HCT116 (cell line): ENCODE measurements around the gene NCOA5. TPM values are rescaled to one million over a fixed set of nuclear protein-coding genes. Genes with fewer than 3 reads are reported as not detected.

Source experiments
- ATAC-seq: fragments of 200-7000 bp; cut with Tn5 transposase; 2 replicates; pipeline ENCODE4 v1.9.1; 2020; ENCODE audit warnings: mild to moderate bottlenecking, moderate library complexity
- BruUV-seq: library from RNA; stranded (reverse); fragments of 400-500 nt; replicated peaks from 2 replicates; lab custom pipeline; 2021; lab: Mats Ljungman, UMichigan
- CTCF ChIA-PET: fragments of 300-600 bp; sonication (Branson Sonifier 250); formaldehyde crosslinking; loops from one replicate; lab custom pipeline; 2021; ENCODE audit warnings: antibody characterized with exemption; lab: Charles Lee
- POLR2A ChIA-PET: fragments of 300-600, 350-600 bp; sonication (Branson Sonifier 250); formaldehyde crosslinking; loops from one replicate; lab custom pipeline; 2021; ENCODE audit warnings: antibody characterized with exemption; lab: Charles Lee
- RAD21 ChIA-PET, 2 experiments: fragments of 300-600 bp; sonication (Branson Sonifier 250); formaldehyde crosslinking; loops; one replicate each; lab custom pipeline; 2023; ENCODE audit warnings: low total read pairs in 2 of 2; ENCODE audit not compliant: uncharacterized antibody in 2 of 2, unreplicated experiment in 2 of 2, low non-redundant PET in 1 of 2; lab: Charles Lee
- DNase-seq: peaks from one replicate; pipeline ENCODE4 v3.0.0-alpha.2; 2010; ENCODE audit warnings: low read depth, low spot score
- H2AFZ ChIP-seq: fragments of 200-600 bp; shearing (Covaris generic), sonication (generic); 2 replicates; pipeline ENCODE4 v1.6.1; 2017; ENCODE audit warnings: low read depth, mixed run types, mixed read lengths, antibody characterized with exemption, low read length; ENCODE audit not compliant: poor library complexity, severe bottlenecking
- H3K27ac ChIP-seq: 2 replicates; pipeline ENCODE4 v1.5.1; 2012; ENCODE audit warnings: low read depth, low read length
- H3K27me3 ChIP-seq: fragments of 200-600 bp; sonication (generic); 2 replicates; pipeline ENCODE4 v1.6.1; 2016; ENCODE audit warnings: mixed run types, low read length, mixed read lengths; ENCODE audit not compliant: insufficient read depth
- H3K36me3 ChIP-seq, 2 experiments: fragments of 200-500 bp in 1 of 2; fragments of 200-600 bp in 1 of 2; sonication (Bioruptor generic) in 1 of 2; sonication (generic) in 1 of 2; 2 replicates each; pipeline versions ENCODE4 v1.5.1 to v1.6.1; 2014 to 2016; ENCODE audit warnings: low read length in 2 of 2, inconsistent platforms in 1 of 2, mixed read lengths in 1 of 2, mixed run types in 1 of 2; ENCODE audit not compliant: insufficient read depth in 2 of 2, control insufficient read depth in 1 of 2
- H3K4me1 ChIP-seq, 2 experiments: fragments of 200-600 bp in 1 of 2; sonication (generic) in 1 of 2; 2 replicates each; pipeline versions ENCODE4 v1.5.1 to v1.6.1; 2012 to 2017; ENCODE audit warnings: low read length in 2 of 2, inconsistent platforms in 1 of 2, mild to moderate bottlenecking in 1 of 2, mixed read lengths in 1 of 2, mixed run types in 1 of 2, moderate library complexity in 1 of 2; ENCODE audit not compliant: insufficient read depth in 2 of 2, control insufficient read depth in 1 of 2
- H3K4me2 ChIP-seq: fragments of 200-600 bp; sonication (generic); 2 replicates; pipeline ENCODE4 v1.6.1; 2017; ENCODE audit warnings: mixed run types, low read length, mixed read lengths
- H3K4me3 ChIP-seq, 2 experiments: fragments of 200-600 bp in 1 of 2; sonication (generic) in 1 of 2; replicated peaks in 1 of 2; 2 replicates each; pipeline ENCODE4 v1.5.1; 2011 to 2016; ENCODE audit warnings: low read length in 2 of 2, control low read depth in 1 of 2, low read depth in 1 of 2, mild to moderate bottlenecking in 1 of 2, mixed read lengths in 1 of 2, mixed run types in 1 of 2
- H3K79me2 ChIP-seq: fragments of 200-600 bp; sonication (generic); 2 replicates; pipeline ENCODE4 v1.6.1; 2017; ENCODE audit warnings: mild to moderate bottlenecking, mixed run types, low read length, moderate library complexity, mixed read lengths; ENCODE audit not compliant: insufficient read depth
- H3K9ac ChIP-seq: fragments of 200-600 bp; sonication (generic); 2 replicates; pipeline ENCODE4 v1.6.1; 2016; ENCODE audit warnings: low read length, mixed read lengths
- H3K9me2 ChIP-seq: fragments of 200-600 bp; sonication (generic), shearing (Covaris generic); 2 replicates; pipeline ENCODE4 v1.6.1; 2017; ENCODE audit warnings: mixed run types, mild to moderate bottlenecking, moderate library complexity; ENCODE audit not compliant: insufficient read depth
- H3K9me3 ChIP-seq, 2 experiments: fragments of 200-500 bp in 1 of 2; fragments of 200-600 bp in 1 of 2; sonication (Bioruptor generic) in 1 of 2; sonication (generic) in 1 of 2; 2 replicates each; pipeline ENCODE4 v1.6.1; 2014 to 2017; ENCODE audit warnings: low read length in 2 of 2, mixed read lengths in 2 of 2, inconsistent platforms in 1 of 2, low read depth in 1 of 2, mild to moderate bottlenecking in 1 of 2, mixed run types in 1 of 2, moderate library complexity in 1 of 2; ENCODE audit not compliant: control insufficient read depth in 1 of 2, insufficient read depth in 1 of 2
- H4K20me1 ChIP-seq: fragments of 200-600 bp; sonication (generic), shearing (Covaris generic); 2 replicates; pipeline ENCODE4 v1.6.1; 2017; ENCODE audit warnings: mixed run types, mild to moderate bottlenecking, moderate library complexity; ENCODE audit not compliant: insufficient read depth
- ATF3 ChIP-seq: IDR thresholded peaks from 2 replicates; pipeline ENCODE4 v1.6.1; 2012
- CBX3 ChIP-seq: IDR thresholded peaks from 2 replicates; pipeline ENCODE4 v1.6.1; 2012; ENCODE audit warnings: low read depth
- CEBPB ChIP-seq: IDR thresholded peaks from 2 replicates; pipeline ENCODE4 v1.6.1; 2012; ENCODE audit warnings: low read depth
- CTCF ChIP-seq, 3 experiments: fragments of 200-600 bp in 1 of 3; sonication (generic) in 1 of 3; IDR thresholded peaks in 2 of 3; conservative IDR thresholded peaks in 1 of 3; 2 replicates each; pipeline ENCODE4 v1.5.1; 2012 to 2017; ENCODE audit warnings: low read depth in 2 of 3, low read length in 2 of 3, antibody characterized with exemption in 1 of 3, borderline replicate concordance in 1 of 3, control low read depth in 1 of 3, mild to moderate bottlenecking in 1 of 3, mixed read lengths in 1 of 3, mixed run types in 1 of 3, moderate library complexity in 1 of 3; ENCODE audit not compliant: insufficient read depth in 1 of 3
- EGR1 ChIP-seq: IDR thresholded peaks from 2 replicates; pipeline ENCODE4 v1.6.1; 2012; ENCODE audit warnings: low read depth
- EZH2 ChIP-seq: fragments of 200-600 bp; sonication (generic); IDR thresholded peaks from 2 replicates; pipeline ENCODE4 v1.6.1; 2017; ENCODE audit warnings: antibody characterized with exemption, mixed run types
- EZH2phosphoT487 ChIP-seq: fragments of 200-600 bp; IDR thresholded peaks from 2 replicates; pipeline ENCODE4 v1.6.1; 2018; ENCODE audit warnings: antibody characterized with exemption, borderline replicate concordance
- FOSL1 ChIP-seq: IDR thresholded peaks from 2 replicates; pipeline ENCODE4 v1.6.1; 2012; ENCODE audit warnings: low read depth
- JUND ChIP-seq: IDR thresholded peaks from 2 replicates; pipeline ENCODE4 v1.6.1; 2012
- MAX ChIP-seq: IDR thresholded peaks from 2 replicates; pipeline ENCODE4 v1.6.1; 2012
- POLR2AphosphoS5 ChIP-seq: IDR thresholded peaks from 2 replicates; pipeline ENCODE4 v1.6.1; 2011; ENCODE audit warnings: mild to moderate bottlenecking, low read depth, low read length, moderate library complexity
- RAD21 ChIP-seq: IDR thresholded peaks from 2 replicates; pipeline ENCODE4 v1.6.1; 2012; ENCODE audit warnings: low read depth, mild to moderate bottlenecking
- REST ChIP-seq: IDR thresholded peaks from 2 replicates; pipeline ENCODE4 v1.6.1; 2012; ENCODE audit warnings: low read depth
- SRF ChIP-seq: IDR thresholded peaks from 2 replicates; pipeline ENCODE4 v1.6.1; 2012; ENCODE audit warnings: low read depth
- TCF7L2 ChIP-seq: IDR thresholded peaks from 2 replicates; pipeline ENCODE4 v1.7.0; 2011; ENCODE audit warnings: borderline replicate concordance, inconsistent platforms; ENCODE audit not compliant: insufficient read depth, insufficient read length; ENCODE audit errors: extremely low read depth
- YY1 ChIP-seq: IDR thresholded peaks from 2 replicates; pipeline ENCODE4 v1.6.1; 2011; ENCODE audit warnings: low read length, low read depth, moderate library complexity, mild to moderate bottlenecking; ENCODE audit not compliant: insufficient replicate concordance; ENCODE audit errors: extremely low read depth
- ZBTB33 ChIP-seq: IDR thresholded peaks from 2 replicates; pipeline ENCODE4 v1.6.1; 2011; ENCODE audit warnings: mild to moderate bottlenecking, low read length, moderate library complexity; ENCODE audit not compliant: insufficient replicate concordance; ENCODE audit errors: extremely low read depth
- ZFX ChIP-seq: fragments of 450-650 bp; IDR thresholded peaks from 2 replicates; pipeline ENCODE4 v1.6.1; 2017
- ZNF274 ChIP-seq: fragments of 200-500 bp; sonication (Bioruptor generic); IDR thresholded peaks from 2 replicates; pipeline ENCODE4 v1.6.1; 2014; ENCODE audit warnings: mild to moderate bottlenecking, low read depth, low read length, inconsistent platforms
- intact Hi-C: fragments of 100-400 bp; cut with micrococcal nuclease; formaldehyde crosslinking; loops from 2 replicates; pipeline ENCODE4 v1.10.0; 2022
- total RNA-seq: library from RNA; stranded (reverse); gene quantifications from one replicate; pipeline ENCODE4 v1.2.1, GENCODE V29; 2021; ENCODE audit not compliant: unreplicated experiment

Gene NCOA5
- total RNA-seq, 1 experiment from 2014 or later: 31.6 TPM

- H3K9ac ChIP-seq: no peak overlapping the region
- peaks cover 6 to 27% of the 10 kb centered on the region in 2 experiments; a peak in 3 of 4 replicates for H3K4me1 ChIP-seq
- no peaks in the 10 kb centered on the region for H3K9me2 ChIP-seq
- H4K20me1 ChIP-seq: no peaks in the 10 kb centered on the region
- H3K9me3 ChIP-seq: no peaks in the 10 kb centered on the region
- ATAC-seq (no peak), DNase-seq (no peak)
- H3K79me2 ChIP-seq: no peaks in the 10 kb centered on the region
- no peak overlapping the region for H2AFZ ChIP-seq
- no TSS peak for BruUV-seq
- H3K27ac ChIP-seq: no peak overlapping the region
- H3K4me3 ChIP-seq: no peak overlapping the region
- RAD21 ChIA-PET: no interaction called here
- H3K4me2 ChIP-seq: no peak overlapping the region
- TF ChIP-seq CEBPB (no peak), YY1 (no peak), MAX (no peak), POLR2AphosphoS5 (no peak), EGR1 (no peak), ZFX (no peak), EZH2phosphoT487 (no peak), SRF (no peak), REST (no peak), FOSL1 (no peak), JUND (no peak), RAD21 (no peak), ATF3 (no peak), ZBTB33 (no peak), TCF7L2 (no peak), CBX3 (no peak), CTCF (IDR thresholded peaks at IDR 0.05 in 2 of 3, conservative IDR thresholded peaks at IDR 0.05 in 1 of 3; ENCODE audit: borderline replicate concordance in 1 of 3, insufficient read depth in 1 of 3, low read depth in 2 of 3, low read length in 2 of 3) (no peak), EZH2 (no peak), ZNF274 (no peak)
- intact Hi-C loops: no loop called here
- no peaks in the 10 kb centered on the region for H3K27me3 ChIP-seq
- CTCF ChIA-PET: no interaction called here
- POLR2A ChIA-PET: no interaction called here
- H3K36me3 ChIP-seq: no peaks in the 10 kb centered on the region
Measured at GRCh38 chr20:46017272-46017671, 72.5 kb downstream of the NCOA5 start.
